Cardiac fibroblast (primary cell): Measurements from ENCODE around the gene ZNF575.

Source experiments
- DNase-seq, 2 donors: peaks; one replicate each; pipeline versions ENCODE4 v3.0.0 to v3.0.0-alpha.2; 2010; ENCODE audit warnings: low read depth in 2 of 2
- H3K4me3 ChIP-seq, 2 donors: replicated peaks in 1 of 2; 1 replicate in 1 of 2; 2 replicates in 1 of 2; pipeline ENCODE4 v1.5.1; 2011; ENCODE audit warnings: low read depth in 2 of 2, low read length in 2 of 2, mild to moderate bottlenecking in 2 of 2, moderate library complexity in 1 of 2
- TF ChIP-seq, protein P1 (sequence below): IDR thresholded peaks from one replicate; pipeline ENCODE4 v1.5.1; 2011; ENCODE audit warnings: low read depth, mild to moderate bottlenecking, low read length, inconsistent platforms

The ZNF575 gene

DNA sequence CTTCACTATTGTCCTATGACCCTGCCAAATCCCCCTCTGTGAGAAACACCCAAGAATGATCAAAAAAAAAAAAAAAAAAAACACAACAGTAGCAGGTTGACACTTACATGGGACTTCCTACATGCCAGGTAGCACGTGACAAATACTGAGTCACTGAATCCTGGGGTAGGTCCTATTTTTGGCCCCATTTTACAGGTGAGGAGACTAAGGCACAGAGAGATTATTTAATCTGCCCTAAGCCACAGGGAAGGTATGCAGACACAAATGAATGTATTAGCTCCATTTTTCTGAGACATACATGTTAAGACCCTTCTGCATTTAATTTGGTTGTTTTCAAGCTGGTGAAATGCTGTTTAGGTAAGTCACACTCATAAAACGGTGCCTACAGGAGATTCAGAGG, 15.7 kb downstream of the ZNF575 start:
- DNase-seq: no peak
- H3K4me3 ChIP-seq: no peak overlapping the region
- TF ChIP-seq, protein P1, sequence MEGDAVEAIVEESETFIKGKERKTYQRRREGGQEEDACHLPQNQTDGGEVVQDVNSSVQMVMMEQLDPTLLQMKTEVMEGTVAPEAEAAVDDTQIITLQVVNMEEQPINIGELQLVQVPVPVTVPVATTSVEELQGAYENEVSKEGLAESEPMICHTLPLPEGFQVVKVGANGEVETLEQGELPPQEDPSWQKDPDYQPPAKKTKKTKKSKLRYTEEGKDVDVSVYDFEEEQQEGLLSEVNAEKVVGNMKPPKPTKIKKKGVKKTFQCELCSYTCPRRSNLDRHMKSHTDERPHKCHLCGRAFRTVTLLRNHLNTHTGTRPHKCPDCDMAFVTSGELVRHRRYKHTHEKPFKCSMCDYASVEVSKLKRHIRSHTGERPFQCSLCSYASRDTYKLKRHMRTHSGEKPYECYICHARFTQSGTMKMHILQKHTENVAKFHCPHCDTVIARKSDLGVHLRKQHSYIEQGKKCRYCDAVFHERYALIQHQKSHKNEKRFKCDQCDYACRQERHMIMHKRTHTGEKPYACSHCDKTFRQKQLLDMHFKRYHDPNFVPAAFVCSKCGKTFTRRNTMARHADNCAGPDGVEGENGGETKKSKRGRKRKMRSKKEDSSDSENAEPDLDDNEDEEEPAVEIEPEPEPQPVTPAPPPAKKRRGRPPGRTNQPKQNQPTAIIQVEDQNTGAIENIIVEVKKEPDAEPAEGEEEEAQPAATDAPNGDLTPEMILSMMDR: no peak

DNA sequence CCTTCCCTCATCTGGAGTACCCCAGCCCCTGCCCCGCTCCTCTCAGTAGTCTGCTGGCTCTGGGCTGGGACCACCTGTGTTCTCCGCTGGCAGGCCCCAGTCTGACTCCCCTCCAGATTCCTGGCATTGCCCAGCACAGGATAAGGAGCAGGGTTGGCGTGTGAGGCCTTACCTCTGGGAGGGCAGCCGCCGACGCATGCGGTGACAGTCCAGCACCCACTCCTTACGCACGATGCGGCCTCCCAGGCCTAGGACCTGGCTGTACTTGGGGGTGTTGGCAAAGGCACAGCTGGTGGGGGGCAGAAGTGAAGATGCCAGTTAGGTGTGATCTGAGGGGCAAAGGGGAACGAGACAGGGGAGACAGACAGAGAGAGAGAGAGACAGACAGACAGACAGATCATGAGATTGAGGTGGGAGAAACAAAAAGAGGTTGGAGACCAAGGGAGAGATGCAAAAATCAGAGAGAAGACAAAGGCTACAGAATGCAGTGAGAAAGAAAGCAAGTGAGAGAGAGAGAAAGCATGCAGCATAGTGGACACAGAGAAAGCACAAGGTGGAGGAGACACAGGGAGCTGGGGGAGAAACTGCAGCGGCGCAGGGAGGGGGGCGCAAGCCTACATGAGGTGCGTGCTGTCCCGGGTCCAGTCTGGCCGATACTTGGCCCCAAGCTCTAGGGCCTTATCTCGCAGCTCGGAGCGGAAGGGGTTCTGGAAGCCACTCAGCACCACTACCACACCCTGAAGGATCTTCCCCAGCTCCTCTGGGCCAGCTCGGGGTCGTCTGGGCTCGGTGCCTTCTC, 18.6 kb downstream of the ZNF575 start:
- TF ChIP-seq, protein P1: no peak
- no peak overlapping the region for H3K4me3 ChIP-seq
- DNase-seq: no peak

DNA sequence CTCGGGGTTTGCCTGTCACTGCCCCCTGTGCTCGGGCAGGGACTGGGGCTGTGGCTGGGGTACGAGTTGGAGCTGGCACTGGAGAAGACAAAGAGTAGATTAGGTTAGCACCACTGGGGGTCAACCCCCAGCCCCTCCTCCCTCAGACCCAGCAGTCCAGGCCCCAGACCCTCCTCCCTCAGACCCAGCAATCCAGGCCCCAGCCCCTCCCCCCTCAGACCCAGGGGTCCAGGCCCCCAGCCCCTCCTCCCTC, 19.1 kb downstream of the ZNF575 start:
- TF ChIP-seq, protein P1: no peak
- no peak overlapping the region for H3K4me3 ChIP-seq
- DNase-seq: no peak

DNA sequence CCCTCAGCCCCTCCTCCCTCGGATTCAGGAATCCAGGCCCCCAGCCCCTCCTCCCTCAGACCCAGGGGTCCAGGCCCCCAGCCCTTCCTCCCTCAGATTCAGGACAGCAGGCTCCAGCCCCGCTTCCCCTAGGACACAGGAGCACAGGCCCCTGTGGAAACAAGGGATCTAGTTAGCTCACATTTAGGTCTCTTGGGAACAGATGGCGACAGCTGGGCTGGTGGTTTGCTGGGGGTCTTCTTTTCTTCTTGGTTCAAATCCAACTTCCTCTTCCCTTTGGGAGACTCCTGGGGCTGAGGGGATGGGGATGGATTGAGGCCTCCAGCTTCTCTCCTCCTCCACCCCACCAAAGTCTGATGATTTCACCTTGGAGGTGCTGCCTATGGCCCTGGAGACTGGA, 19.6 kb downstream of the ZNF575 start:
- TF ChIP-seq, protein P1: no peak
- H3K4me3 ChIP-seq: no peak overlapping the region

DNA sequence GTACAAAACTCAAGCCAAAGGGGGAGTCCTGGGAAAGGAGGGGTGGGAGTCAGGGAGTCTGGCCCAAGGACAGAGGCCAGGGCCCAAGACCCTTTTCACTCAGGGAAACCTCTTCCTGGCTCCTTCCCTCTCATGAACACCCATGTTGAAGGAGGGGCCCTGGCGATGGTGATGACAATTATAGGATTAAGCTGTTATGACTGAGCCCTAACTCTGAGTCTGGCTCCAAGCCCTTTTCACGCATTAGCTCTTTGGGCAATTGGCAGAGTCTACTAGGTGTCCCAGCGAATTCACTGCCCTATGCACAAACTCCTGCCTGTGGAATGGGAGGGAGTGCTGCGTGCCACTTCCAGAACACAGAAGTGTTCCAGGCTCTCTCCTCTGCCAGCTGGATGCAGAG, 20.7 kb downstream of the ZNF575 start:
- H3K4me3 ChIP-seq: no peak overlapping the region
- DNase-seq: no peak
- TF ChIP-seq, protein P1: no peak

More for the DNA sequence above, 19.6 kb downstream of the ZNF575 start:
- no peak for DNase-seq

DNA sequence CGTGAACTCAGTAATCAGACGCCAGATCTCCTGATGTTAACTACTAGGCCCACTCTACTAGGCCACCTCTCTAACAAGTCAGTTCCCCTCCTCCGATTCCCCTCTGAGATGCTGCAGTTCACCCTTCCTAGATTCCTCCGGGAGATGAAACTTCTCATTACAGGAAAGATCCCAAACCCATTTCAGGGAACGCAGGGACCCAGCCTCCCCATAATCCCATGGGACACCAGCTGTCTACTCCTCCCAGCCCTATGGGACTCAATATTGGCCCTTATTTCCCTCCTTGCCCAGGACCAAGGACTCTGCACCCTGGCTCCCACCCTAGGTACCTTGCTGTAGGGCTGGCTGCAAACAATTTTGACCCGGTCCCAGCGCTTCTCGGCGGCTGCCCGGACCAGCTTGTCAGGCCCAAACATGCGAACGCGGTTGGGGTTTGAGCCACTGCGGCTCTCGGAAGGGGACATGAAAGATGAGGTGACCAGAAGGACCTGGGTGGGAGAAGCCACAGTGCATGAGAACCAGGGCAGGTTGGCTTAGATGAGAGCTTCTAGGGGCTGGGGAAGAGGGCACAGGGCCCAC, 21.4 kb downstream of the ZNF575 start:
- DNase-seq: no peak
- TF ChIP-seq, protein P1: no peak
- no peak overlapping the region for H3K4me3 ChIP-seq
